NCI-H526 (cell line): ENCODE results near the gene SERPINA12.
A peak's percentile ranks its signal among the peaks of the same experiment; 100 is the strongest.
"Not testable (repeated sequence)": the region's sequence is repeated elsewhere in the genome, so short reads cannot be mapped to it uniquely, and the experiment has no call there.

Experiments
- DNase-seq, 2 experiments: peaks; one replicate each; lab custom pipeline; 2025; lab: John Stamatoyannopoulos, UW

The SERPINA12 gene

DNA sequence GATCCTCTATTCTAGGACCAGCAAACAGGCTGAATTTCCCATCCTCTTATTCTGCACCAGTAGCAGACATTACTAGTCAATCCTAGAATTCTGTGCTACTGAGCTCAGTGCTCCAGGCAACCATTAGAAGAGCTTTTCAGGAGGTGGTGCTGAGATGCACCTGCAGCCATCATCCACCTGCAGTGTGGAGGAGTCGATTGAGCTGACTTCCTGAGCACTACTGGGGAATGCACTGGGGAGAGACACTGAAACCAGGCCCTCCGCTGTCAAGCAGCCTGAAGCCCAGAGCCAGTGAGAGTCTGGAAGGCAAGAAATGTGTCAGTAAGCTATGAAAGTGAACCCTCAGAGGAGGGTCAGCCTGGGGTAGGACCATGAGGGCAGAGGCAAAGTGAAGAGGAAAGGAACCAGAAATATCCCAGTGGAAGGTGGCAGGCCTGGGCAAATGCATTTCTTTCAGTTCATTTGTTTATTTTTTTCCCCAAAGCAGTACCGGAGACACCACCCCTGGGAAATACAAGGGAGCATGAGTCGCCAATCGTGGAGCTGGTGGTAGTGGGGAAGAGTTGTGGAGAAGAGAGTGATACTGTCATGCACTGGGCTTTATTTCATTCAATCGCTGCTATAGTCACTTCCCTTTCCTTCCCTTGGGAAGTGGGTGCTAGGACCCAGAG lies 28.9 kb upstream of the SERPINA12 start:
- peak in 1 of 2 experiments; percentile 21 for DNase-seq

DNA sequence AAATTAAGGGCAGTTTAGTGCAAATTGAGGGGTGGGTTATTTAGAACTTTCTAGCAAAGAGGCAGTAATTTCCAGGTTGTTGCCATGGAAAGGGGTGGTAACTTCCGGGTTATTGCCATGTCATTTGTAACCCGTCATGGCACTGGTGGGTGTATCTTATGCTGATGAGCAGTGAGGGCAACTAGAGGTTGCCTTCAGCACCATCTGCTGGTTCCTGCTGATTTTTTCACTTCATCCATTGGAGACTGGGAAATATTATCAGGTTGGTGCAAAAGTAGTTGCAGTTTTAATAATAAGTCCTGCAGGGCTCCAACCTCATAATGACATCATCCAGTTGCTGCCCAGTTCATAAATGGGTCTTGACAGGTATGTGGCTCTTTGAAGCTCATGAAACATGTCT lies 27.6 kb upstream of the SERPINA12 start:
- DNase-seq, result peak; percentile 14 to 56

DNA sequence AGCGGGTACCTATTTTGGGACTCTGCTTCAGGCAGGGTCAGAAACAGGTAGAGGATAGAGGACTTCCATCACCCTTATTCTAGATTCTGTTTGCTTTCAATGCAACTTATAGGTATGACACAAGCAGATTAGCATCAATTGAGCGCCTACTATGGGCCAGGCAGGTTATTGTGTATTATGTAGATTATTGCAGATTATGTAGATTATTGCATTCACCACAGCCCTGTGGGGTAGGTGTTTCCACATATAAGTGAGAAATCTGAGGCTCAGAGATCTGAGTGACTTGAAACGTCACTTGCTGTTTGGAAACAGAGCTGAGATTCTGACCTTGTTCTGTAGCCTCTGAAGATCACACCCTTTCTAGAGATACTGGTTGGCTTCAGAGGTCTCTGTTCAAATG lies 26.2 kb upstream of the SERPINA12 start:
- DNase-seq, result no peak

DNA sequence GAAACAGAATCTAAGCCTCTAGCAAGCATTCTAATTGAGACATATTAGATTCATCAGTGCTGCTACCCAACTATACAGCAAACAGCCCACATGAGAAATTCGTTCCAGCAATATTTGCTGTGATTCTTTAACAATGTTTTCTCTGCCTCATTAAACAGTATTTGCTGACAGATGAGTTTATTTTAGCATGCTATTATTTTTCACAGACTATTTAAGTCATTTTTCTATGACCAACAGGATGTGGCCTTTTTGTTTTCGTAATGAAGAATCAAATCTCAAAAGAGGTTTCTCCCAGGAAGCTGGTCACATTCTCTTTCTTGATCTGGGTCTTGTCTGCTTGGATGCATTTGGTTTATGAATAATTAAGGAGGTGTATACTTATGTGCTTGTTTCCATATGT lies 23.2 kb upstream of the SERPINA12 start:
- DNase-seq, result no peak

DNA sequence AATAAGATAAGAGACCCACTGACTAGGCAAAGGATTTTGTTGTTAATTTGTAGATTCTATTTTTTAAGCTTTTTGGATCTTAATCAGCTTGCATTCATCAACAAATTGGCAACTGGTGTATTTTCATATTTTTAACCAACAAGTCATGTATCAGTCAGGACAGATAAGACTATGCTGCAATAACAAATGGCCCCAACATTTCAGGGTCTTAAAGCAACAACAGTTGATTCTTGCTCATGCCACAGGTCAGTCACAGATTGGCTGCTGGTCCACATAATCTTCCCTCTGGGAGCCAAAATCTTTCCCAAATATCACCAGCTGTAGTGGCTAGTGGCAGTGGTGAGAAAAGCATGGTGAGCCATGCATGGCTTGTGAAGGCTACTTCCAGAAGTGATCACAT lies 21.9 kb upstream of the SERPINA12 start:
- DNase-seq, result no peak

DNA sequence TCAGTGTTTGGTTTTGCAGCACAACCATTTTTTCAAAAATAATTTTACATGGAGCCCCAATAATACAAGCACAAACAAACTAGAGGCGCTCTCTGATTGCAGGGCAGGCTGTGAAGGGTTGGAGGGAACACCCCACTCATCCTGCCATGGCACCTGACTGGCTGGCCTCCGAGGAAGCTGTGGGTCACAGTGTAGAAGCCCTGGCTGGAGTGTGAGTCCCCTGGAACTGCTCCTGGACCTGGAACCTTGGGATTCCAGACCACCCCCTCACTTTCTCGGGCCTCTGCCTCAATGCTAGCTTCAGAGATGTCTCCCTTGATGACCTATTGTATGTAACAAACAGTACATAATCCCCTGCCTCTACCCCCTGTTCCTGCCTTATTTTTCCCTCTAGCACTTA lies 14.8 kb upstream of the SERPINA12 start:
- DNase-seq, result no peak

DNA sequence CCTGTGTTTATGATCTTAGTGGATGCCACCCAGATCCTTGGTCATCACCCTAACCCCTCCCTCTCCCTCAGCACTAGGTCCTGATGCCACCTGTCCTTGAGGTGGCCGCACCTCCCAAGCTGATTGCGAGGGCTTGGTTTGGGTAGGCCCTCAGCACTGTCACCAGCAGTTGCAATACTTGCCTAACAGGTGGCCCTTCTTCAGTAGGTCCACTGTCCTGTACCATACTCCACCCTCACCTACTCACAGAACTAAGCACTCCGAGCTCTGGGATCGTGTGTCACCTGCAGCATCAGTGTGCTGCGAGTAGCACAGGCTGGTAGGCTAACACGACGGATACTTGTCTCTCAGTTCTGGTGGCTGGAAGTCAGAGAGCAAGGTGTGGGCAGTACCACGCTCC lies 14.0 kb upstream of the SERPINA12 start:
- no peak for DNase-seq

DNA sequence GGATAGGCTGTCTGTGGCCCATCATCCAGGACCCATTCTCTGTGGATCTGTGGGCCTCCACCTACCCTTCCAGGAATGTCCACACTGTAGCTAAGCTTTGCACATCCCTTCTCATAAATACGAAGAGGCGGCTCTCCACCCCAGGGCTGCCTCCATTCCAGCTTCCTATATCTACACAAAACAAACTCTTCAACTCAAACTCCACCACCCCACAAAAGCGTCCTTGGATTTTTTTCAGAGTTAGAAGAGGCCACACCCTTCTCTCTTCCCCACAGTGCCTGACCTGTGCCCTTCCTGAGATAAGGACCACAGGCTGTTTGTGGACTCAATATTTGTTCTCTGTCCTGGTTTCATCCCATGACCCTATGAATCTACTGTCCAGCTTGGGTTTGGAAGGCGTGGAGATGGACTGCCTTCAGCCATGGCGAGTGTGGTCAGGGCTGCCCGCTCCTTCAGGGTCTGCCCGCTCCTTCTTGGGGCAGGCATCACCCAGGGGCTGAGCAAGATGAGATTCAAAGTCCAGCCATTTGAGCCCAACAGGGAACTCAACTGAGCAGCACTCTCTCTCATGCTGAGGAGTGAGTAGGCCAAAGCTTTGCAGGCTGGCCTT lies 13.0 kb upstream of the SERPINA12 start:
- DNase-seq, result no peak

DNA sequence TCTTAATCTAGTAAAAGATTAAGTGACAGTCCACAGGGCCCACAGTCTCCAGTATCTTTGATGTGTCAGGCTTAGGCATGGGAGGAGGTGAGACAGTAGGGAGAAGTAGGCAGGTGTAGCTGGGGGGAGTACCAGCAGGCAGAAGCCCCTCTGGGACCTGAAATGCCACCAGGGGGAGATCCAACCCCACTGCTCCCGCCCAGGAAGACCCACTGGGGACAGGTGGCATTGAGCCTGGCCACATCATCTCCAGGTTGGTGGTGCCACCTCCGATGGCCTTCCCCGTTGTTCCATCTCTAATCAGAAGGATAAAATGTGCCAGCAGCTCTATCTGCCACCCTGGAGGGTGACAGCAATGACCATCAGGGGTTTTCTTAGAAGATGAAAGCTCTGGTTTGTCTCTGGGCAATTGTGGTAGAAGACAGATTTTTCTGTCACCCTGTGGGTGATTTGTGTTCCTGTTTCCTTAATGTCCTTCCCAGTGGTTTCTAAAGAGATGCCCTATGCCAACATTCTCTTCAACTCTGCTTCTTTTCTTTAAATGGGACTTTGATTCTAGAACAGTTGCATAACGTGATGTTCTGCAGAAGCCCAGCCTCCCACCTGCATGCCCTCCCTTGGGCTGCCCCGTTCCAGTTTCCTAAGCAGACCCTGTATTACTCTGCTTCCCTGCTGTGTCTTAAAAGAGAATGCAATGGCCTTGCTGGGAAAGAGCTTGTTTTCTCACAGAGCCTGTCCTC lies 12.3 kb upstream of the SERPINA12 start:
- no peak for DNase-seq

DNA sequence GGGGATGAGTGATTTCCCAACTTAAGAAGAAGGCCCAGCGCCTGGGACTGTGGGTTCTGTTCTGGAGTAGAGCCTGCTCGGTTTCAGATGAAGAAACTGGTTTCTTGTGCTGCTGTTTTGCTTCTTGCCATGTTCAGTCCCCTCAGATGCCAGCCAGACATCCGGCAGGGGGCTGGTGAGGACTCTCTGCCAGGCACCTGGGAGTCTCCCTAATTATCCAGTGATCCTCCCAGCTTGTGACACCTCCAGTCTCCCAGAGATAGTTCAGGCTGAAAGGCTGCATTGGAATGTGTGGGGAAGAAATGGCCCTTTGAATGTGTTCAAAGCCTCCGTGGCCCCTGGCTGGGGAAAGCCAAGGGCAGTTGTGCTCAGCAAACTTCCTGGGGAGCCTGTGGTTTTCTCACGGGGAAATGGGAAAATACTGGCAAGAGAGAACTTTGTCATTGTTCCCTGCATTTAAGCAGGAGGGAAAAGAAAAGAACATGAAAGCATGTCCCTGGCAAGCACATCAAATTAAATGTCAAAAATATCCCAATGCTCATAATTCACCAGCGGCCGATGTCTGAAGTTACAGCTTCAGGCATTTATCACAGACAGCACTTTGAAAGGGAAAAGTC lies 8.5 kb upstream of the SERPINA12 start:
- no peak for DNase-seq

DNA sequence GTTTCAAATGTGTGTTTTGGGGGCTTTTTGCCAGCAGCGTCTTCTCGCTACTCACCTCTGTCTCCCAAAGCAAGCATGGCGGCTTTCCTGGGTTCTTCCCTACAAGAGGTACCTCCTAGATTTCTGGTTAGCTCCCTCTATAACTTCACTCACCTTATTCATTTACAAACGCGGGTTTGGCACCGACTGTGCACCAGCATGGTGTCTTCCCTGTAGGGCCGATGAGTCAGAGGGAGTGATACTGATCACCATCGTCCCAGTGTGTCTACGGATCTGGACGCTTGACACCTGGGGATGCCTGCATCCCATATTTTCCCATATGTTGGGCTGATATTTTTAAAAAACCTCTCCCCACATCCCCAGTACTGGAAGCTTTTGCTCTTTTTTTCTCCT lies 8.0 kb upstream of the SERPINA12 start:
- DNase-seq, result no peak

DNA sequence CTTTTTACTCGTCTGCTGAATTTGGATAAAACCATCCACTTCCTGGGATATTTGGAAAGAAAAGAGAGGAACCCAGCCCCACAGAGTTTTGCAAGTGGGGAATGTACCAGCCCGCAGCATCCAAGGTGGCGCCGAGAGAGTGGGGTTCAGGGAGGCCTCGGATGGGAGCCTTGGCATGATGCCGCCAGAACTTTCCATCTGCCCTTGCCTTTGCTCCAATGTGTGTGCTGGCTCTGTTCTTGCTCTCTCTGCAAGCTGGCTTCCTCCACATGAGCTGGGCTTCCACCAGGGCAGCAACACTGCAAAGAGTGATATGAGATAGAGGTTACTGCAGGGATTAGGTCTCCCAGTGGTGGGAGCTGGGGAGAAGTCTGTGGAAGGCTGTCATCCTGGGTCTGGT lies 6.6 kb upstream of the SERPINA12 start:
- no peak for DNase-seq

DNA sequence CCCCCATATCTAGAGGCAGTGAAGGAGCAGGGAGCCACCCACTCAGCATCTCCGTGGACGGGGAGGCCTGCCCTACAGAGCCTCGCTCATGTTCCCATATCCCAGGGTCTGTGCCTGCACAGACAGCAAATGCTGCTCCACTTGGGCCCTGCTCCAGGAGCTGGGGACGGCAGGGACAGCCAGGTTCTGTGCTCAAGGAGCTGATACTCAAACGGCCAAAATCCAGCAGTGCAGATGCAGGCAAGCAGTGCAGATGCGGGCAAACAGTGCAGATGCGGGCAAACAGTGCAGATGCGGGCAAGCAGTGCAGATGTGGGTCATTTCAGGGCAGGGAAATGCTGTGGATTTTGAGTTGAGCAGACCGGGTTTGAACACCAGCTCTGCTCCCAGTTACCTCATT lies 6.2 kb upstream of the SERPINA12 start:
- no peak for DNase-seq

DNA sequence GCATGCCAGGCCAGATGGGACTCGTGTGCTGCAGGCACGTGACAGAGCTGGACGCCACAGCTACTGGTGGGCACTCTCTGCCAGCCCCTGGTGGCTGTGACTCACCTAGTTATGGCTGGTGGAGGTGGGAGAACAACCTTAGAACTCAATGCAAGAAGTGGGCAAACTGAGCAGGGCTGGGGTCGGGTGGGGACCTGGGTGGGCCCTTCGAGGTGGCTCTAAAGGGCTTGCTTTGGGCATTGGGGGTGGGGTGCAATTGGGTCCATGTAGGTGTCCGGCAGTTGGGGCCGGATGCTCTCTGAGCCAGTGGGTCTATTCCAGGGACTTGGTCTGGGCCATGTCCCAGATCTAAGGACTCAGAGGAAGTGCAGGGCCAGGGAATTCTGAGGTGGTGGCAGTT lies 5.1 kb upstream of the SERPINA12 start:
- no peak for DNase-seq

DNA sequence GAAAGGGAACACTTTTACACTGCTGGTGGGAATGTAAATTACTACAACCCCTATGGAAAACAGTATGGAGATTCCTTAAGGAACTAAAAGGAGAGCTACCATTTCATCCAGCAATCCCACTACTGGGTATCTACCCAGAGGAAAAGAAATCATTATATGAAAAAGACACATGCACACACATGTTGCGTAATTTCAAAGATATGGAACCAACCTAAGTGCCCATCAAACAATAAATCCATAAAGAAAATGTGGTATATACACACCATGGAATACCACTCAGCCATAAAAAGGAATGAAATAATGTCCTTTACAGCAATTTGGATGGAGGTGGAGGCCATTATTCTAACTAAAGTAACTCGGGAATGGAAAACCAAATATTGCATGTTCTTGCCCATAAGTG lies 1.2 kb upstream of the SERPINA12 start:
- DNase-seq, result not testable (repeated sequence)

DNA sequence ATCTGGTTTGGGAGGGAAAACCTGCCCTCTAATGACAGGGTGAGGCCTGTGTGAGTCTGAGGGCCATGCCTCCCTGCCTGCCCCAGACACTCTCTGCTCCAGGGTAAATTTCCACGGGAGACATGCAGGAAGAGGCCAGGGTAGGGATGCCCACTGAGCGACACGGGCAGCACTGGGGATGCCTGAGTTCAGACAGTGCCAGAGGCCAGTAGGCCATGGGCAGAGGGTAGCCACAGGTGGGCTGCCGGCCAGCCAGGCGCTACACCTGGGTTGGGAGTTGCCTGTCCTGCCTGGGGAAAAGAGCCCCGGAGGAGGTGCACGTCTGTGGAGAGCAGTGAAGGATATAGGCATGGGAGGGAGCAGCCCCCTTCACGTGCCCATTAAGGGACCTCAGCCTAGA lies 3.6 kb downstream of the SERPINA12 start:
- DNase-seq, result no peak

DNA sequence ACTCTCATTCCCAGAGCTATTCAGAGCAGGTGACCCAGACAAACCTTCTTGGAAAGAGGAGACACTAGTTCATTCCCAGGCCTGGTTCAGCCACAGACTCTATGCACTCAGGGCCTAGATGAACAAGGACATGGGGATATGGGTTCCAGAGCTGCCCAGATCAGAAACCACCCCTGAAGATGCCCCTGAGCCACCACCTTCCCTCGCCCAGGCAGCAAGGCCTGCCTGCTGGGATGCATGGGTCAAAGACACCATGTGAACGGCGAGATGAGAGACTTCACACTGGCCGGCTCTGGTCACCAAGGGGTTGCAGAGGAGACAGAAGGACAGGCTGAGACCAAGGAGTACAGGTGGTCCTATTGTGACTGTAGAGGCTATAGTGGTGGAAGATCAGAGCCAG lies 4.1 kb downstream of the SERPINA12 start:
- DNase-seq, result no peak

DNA sequence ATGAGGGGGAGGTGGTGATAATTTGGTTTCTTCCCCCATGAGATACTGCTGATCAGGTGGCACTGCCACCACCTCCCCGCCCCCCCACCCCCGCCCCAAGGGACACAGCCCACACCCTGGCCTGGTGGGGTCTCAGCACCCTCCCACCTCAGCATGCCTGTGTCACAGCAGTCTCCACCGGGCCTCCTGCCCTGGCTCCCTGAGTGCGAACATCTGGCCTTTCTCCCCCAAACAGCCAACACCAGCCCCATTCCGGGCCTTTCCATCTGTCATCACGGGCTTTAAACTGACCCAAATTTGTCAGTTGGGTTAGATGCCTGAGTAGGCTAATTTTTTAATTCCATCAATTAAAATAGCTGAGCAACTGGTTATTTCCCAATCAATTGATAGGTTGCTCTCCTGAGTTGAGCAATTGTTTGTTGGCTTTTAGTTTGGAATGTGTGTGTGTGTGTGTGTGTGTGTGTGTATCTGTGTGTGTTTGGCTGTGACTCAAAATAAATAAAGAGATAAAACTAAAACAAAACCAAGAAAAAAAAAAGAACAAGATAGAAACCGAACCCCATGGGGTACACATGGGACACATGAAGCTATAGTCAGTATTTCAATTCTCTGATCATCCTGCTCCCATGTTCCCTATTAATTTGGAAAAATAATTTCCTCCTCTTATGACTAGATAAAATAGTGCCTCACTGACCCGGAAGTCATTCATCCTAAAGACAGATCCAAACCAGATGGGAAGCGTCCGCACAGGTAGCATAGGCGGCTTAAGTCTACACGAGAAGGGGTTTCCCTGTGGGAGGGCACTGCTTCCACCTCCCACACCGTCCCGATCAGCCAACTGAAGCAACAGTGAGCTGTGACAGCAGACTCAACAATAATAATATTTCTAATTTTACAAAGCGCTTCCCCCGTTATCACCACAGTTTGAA lies 7.4 kb downstream of the SERPINA12 start:
- DNase-seq, result no peak

DNA sequence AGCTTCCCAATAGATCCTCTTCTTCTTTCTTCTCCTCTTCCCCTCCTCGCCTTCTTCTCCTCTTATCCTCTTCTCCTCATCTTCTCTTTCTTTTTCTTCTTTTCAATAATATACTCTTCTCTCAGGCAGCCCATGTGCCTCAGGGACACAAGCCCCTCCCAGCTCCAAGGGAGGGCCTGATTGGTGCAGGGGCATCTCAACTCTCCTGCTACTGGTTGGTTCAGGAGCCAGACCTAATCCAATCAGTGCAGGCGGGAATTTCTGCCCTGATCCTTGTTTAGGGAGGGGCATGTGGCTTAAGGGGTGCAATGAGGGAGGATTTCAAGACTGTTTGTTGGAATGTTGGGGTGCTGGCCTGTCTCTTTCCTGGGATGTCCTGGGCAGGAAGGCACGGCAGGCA lies 9.0 kb downstream of the SERPINA12 start:
- DNase-seq, result no peak

DNA sequence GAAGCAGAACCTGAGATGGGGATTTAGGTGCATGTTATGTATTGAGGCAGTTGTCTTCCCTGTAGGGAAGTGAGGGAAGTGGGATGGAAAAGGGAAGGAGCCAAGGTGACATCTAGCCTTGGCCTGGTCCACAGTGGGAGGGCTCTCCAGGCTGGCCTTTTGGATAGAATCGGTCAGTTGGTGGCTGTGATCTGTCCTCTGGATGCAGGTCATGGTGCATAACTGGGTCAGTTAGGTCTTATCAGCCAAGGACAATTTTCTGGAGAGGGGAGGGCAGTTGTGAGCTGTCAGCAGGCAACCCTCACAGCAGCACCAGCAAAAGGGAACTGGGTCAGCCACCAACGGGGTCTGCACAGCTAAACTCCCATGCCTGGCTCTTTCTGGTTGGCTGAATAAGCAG lies 9.6 kb downstream of the SERPINA12 start:
- no peak for DNase-seq

DNA sequence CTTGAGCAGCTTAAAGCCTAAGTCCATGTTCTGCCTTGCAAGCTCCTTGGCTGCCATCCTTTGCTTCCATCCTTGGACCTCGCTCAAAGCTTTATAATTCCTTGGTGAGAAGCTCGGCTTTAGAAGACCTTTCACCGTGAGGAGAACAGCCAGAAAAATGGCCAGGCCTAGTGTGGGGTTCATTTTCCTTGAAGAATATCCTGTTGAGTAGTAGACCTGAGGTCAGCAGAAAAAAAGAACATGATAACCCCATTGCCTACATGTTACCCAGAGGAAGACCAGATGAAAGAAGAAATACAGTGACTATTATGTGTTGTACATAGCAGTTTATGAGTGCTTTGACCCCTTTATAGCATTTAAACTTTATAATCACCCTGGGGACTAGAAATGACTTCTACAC lies 11.1 kb downstream of the SERPINA12 start:
- no peak for DNase-seq

DNA sequence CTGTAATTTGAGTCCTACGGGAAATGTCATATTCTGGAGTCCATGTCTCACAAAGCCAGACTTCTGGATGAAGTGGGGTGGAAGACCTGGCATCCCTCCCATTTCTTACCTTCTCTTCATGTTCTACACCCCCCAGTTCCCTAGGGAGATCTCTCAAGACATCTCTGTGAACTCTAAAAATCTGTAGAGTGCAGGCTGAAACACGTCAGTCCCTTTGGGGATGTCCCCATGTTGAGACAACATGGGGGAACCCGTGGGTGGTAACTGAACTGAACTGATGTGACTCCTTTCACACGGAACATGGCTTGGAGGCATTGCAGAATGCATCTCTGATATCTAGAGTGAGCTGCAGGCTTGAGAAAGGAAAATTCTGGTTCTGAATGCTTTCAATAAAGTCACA lies 15.2 kb downstream of the SERPINA12 start:
- DNase-seq, result no peak
